A549 (cell line): Measurements from ENCODE around the gene GBP4.

Experiments
- POLR2A ChIP-seq: IDR thresholded peaks from 2 replicates; pipeline ENCODE4 v1.6.1; 2012; ENCODE audit warnings: mild to moderate bottlenecking, low read length
- TF ChIP-seq, protein P1 (sequence below): fragments of >200 bp; sonication (Bioruptor Twin); formaldehyde crosslinking; IDR thresholded peaks from 3 replicates; pipeline ENCODE4 v1.5.1; 2016

DNA sequence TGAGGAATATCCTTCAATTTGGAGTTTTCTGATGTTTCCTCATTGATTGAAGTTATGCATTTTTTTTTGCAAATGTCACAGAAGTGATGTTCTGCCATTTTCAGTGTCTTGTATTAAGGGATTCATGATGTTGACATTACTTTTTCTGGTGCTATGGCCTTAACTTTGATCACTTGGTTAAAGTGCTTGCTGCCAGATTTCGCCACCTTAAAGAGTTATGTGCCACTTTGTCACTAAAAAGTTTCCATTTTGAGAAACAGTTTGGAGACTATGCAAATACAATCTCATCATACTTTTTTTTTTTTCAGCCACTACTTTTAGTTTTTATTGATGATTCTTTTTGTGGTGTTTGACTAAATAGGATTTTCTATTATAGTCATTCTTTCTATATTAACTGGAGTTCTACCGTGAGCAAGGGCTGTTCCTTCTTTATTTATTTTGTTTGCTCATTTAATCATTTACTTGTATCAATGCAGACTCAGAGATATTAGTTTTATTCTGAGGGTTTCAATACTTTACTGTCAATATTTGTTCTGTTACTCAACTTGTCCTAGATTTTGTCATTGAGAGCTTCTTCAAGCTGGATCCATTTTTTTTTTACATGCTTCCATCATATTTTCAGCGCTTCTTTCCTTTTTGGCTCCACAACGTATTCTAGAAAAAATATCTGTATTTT lies 26.1 kb downstream of the GBP4 start:
- TF ChIP-seq, protein P1, sequence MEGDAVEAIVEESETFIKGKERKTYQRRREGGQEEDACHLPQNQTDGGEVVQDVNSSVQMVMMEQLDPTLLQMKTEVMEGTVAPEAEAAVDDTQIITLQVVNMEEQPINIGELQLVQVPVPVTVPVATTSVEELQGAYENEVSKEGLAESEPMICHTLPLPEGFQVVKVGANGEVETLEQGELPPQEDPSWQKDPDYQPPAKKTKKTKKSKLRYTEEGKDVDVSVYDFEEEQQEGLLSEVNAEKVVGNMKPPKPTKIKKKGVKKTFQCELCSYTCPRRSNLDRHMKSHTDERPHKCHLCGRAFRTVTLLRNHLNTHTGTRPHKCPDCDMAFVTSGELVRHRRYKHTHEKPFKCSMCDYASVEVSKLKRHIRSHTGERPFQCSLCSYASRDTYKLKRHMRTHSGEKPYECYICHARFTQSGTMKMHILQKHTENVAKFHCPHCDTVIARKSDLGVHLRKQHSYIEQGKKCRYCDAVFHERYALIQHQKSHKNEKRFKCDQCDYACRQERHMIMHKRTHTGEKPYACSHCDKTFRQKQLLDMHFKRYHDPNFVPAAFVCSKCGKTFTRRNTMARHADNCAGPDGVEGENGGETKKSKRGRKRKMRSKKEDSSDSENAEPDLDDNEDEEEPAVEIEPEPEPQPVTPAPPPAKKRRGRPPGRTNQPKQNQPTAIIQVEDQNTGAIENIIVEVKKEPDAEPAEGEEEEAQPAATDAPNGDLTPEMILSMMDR: no peak
- TF ChIP-seq POLR2A: no peak
